Fibroblast of skin of right quadriceps (primary cell): Measurements from ENCODE around the gene REP15.
"Not testable (repeated sequence)": the region's sequence is repeated elsewhere in the genome, so short reads cannot be mapped to it uniquely, and the experiment has no call there.

Experiments used
- DNase-seq: peaks from one replicate; pipeline ENCODE4 v3.0.0-alpha.2; 2013

Gene REP15

DNA sequence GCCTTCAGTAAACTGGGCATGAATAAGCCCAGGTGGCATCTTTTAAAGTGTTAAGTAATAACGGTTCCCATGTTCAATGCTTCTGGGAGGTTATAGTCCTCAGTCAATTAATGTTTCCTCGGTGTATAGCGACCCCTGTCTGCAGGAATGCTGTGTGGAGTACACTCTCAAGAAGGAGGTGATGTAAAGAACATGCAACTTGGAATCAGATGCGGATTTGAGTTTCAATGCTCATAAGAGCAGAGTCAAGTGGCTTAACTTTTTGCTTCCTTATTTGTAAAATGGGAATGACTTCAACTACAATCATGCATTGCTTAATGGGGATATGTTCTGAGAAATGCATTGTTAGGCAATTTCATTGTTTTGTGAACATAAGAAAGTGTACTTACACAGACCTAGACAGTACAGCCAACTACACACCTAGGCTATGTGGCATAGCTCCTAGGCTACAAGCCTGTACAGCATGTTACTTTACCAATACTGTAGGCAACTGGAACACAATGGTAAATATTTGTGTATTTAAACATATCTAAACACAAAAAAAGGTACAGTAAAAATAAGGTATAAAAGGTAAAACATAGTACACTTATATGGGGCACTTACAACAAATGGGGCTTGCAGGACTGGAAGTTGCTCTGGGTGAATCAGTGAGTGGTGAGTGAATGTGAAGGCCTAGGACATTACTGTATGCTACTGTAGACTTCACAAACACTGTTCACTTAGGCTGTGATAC is 7.6 kb downstream of the REP15 start:
- peak; percentile 90 for DNase-seq

DNA sequence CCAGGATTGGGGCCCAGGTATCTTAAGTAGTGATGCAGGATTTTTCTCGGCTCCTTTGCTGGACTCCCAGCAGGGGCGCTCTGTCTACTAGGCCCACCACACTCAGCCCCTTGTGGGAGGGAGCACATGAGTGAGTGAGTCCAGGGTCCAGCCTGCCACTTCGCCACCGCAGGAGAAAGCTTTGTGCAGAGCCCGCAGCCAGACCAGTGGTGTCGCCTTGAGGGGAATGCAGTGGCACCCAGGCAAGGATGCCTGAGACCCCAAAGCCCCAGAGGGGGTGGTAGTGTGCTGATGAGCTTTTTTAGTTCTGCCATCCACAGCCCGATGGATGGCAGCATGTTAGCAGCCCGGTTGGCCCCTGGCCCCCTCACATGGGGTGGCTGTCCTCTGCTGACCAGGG is 9.0 kb downstream of the REP15 start:
- no peak for DNase-seq

DNA sequence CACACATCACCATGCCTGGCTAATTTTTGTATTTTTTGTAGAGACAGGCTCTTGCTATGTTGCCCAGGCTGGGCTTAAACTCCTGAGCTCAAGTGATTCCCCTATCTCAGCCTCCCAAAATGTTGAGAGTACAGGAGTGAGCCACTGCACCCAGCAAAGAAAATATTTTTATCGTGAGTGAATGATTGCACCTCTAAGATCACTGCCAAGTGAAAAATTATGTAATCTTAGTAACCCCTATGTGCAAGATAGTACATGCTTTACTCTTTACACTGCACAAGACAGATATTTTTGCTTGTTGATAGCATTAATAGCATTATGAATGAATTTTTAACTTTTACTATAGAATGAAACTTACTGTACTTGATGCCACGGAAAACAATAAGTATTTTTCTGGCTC is 11.0 kb downstream of the REP15 start:
- DNase-seq = no peak

DNA sequence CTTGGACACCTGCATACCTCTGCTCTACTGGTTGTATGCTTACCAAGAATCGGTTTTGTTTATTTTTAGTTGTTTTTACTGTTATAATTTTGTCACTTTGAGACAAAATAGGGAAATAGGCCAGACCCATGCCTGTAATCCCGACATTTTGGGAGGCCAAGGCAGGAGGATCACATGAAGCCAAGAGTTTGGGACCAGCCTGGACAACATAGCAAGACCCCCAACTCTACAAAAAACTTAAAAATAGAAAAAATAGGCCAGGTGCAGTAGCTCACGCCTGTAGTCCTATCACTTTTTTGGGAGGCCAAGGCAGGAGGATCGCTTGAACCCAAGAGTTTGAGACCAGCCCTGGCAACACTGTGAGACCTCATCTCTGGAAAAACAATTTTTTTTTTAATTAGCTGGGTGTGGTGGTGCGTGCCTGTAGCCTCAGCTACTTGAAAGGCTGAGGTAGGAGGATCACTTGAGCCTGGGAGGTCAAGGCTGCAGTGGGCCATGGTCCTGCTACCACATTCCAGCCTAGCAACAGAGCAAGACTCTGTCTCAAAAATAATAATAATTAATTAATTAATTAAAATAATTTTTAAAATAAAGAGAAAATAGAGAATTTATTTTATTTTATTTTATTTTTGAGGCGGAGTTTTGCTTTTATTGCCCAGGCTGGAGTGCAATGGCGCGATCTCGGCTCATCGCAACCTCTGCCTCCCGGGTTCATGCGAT is 13.1 kb downstream of the REP15 start:
- DNase-seq = no peak

DNA sequence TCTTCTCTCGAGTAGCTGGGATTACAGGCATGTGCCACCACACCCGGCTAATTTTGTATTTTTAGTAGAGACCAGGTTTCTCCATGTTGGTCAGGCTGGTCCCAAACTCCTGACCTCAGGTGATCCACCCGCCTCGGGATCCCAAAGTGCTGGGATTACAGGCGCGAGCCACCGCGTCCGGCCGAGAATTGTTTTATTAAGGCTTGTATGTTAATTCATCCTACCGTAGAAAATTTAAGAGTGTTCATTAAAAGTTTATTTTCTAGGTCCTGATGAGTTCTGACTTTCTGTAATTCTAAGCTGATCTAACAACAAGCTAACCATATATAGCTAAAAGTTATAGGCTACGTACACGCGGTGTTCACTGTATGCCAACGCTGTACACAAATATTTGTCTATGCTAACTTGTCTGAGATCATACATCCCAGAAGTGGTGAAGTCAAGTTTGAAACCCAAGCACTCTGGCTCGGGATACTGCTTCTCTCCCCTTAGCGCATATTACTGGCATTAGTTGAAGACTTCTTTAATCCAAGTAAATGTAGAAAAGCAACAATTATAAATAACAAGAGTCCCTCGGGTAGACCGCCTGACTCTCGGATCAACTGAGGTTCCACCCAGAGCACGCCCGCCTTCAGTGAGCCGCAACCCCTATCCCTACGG is 13.8 kb downstream of the REP15 start:
- DNase-seq = peak; percentile 65

DNA sequence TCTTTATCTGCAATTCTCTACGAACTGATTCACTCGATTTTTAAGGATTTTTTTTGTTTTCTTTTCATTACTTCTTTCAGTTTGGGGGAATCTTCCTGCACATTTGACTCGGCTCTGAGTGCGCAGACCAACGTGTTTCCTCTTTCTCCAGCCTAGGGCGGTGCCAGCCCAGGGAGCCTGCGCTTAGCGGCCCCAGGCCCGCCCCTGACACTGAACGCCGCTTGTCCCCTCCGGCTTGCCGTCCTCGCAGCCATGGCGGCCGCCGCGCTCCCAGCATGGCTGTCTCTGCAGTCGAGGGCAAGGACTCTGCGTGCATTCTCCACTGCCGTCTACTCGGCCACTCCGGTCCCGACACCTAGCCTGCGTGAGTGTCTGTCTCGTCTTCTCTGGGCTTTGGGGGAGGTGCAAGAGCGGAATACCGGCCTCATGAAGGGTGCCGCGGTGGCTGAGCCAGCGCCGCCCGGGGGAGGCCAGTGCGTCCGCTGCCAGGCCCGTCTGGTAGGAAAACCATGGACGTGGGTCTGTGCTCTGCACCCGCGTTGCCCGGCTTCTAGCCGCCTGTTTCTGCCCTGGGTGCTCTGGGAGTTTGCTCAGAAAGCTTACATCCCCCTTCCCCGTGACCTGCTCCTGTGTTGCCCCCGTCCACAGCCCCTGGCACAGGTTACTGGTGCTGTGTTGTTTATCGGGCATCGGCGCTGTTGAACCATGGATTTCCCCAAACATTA is 14.5 kb downstream of the REP15 start, which contains the start of gene MRPS35:
Gene MRPS35 (plus strand): TSS at position 241 of the 725 bp plus-strand sequence. CDS start 12 bp downstream, at position 253.
- DNase-seq = peak; percentile 93

DNA sequence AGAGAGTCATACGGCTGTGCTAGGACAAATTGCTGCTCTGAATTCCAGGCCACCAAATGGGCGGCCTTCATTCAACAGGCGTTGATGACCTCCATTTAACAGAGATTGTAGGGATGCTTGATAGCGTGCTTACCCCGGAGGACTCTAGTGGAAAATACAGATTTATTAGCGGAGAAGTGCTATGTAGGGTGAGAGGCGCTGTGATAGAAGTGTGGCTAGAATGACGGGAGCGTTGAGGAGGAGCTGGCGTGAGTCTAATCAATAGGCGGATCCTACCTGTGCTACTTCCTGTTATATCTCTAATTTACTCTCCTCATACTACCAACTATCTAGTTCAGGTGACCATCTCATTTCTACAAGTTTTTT is 15.1 kb downstream of the REP15 start:
- DNase-seq = peak; percentile 8

DNA sequence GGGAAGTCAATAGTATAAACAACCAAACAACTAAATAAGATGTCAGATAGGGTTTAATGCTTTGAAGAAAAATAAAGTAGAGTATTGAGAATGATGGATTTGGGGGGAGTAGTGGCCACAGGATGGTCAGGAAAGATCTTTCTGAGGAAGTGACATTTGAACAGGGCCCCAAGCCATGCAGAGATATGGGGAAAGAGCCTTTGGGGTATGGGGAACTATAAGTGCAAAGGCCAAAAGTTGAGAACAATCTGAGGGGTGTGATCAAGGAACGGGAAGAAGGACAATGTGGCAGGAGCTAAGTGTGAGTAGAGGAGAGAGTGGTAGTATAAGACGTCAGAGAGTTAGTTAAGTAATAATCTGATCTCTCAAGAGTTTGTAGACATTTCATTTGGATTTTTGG is 15.7 kb downstream of the REP15 start:
- DNase-seq = no peak

DNA sequence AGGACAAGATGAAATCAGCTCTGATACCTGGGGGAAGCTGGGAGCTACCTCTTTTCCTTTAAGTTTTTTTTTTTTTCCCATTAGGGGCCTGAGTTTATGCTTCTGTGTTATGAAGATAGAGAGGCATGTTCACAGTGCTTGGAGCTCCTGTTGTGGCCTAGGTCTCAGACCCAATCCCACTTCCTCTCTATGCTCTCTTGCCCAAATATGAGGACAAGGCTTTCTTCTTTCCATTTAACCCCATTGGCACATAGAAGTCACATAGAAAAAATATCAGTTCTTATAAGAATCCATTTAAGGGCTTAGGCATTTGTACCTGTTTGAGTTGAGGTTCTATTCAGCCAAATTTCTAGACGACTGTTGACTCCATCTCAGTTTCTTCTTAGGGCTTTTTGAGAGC is 27.0 kb downstream of the REP15 start:
- no peak for DNase-seq

DNA sequence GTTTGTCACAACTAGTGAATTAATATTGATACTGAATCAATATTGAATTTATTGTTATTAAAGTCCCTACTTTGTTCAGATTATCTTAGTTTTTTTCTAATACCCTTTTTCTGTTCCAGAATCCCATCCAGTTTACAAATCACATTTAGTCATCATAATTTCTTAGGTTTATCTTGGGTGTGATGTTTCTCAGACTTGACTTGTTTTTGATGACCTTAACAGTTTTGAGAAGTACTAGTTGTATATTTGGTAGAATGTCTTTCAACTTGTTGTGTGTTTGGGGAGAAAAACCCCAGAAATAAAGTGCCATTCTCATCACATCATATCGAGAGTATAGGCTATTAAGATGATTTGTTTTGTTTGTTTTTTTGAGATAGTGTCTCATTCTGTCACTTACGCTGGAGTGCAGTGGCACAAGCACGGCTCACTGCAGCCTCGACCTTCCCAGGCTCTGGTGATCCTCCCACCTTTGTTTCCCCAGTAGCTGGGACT is 33.9 kb downstream of the REP15 start:
- no peak for DNase-seq

DNA sequence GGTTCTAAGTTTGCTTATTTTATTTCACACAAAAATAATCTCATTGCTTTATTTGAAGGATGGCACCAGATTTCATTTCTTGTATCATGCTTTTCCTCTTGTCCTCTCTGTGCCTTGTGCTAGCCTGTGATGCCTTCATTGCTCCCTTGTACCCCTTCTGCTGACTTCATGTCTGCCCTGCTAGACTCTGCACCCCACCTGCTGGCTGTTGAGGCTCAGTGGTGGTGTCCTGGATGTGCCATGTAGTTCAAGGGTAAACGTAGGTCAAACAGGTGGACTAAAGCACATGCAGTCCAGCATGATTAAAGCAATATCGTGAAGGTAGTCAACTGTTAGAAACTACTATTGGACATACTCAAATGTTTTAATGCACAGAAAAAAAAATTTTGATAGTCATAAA is 36.0 kb downstream of the REP15 start:
- no peak for DNase-seq

DNA sequence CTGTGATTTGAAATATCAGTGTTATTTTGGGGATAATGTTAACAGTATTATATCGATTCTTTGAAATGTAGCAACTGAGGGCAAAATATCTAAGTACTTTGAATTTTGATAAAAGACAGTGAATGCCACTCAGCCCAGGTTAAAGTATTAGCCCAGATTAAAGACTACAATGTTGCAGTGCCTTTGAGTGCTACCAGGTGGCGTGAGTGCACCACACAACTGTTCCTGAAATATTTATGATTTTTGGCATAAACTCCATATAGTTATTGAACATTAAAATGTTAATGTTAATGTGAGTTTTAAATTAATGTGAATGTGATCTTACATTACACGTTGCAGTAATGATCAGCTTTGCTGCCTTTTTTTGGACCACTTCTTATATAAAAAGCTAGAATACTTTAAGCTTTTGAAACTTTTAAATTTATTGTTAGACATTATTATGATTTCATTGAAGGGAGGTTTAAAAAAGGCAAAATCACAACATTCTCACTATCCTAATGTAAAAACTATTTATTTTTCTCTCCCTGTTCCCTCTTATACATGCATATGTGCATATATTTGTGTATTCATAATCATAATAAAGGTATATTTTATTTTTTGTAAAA is 36.9 kb downstream of the REP15 start:
- DNase-seq = peak; percentile 28

DNA sequence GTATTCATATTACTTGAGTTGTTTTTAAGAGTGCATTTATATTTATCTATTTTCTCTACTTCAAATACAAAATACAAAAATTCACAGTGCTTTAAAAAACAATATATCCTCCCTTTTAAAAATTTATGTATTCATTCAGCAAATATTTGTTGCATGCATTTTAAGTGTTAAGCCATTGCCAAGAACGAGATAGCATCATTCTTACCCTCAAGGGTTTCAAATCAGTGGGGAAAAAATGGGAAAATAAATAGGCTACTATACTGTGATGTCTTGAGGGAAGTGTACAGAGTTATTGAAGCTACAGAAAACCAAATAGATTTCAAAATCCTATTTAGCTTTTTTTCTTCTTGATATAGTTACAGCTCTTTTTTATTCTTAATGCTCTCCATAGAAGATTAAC is 37.5 kb downstream of the REP15 start:
- no peak for DNase-seq

DNA sequence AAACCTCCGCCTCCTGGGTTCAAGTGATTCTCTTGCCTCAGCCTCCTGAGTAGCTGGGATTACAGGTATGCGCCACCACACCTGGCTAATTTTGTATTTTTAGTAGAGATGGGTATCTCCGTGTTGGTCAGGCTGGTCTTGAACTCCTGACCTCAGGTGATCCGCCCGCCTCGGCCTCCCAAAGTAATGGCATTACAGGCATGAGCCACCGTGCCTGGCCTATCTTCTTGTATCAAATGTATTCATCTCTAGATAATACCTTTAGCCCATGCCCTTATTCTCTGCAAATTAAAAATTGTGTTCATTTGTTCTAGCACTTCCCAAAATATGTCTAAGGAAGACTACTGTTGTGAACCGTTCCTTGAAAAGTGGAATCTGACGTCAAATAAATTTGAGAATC is 38.1 kb downstream of the REP15 start:
- not testable (repeated sequence) for DNase-seq

DNA sequence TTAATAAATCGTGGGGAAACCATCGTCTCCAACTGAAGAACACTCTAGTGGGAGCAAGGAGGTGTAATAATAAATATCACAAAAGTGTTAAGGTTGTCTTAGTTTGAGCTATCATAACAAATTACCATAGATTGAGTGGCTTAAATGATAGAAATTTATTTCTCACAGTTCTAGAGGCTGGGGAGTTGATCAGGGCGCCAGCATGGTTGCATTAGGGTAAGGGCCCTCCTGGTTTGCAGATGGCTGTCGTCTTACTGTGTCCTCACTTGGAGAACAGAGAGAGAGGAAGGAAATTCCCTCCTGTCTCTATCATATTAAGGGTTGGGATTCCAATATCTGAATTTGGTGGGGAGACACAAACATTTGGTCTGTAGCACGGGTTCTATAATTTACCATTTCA is 47.4 kb downstream of the REP15 start:
- no peak for DNase-seq

DNA sequence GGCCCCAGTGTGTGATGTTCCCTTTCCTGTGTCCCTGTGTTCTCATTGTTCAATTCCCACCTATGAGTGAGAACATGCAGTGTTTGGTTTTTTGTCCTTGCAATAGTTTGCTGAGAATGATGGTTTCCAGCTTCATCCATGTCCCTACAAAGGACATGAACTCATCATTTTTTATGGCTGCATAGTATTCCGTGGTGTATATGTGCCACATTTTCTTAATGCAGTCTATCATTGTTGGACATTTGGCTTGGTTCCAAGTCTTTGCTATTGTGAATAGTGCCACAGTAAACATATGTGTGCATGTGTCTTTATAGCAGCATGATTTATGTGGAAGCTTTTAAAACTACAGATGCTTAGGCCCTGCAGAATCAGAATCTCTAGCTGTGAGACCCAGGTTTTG is 49.5 kb downstream of the REP15 start:
- DNase-seq = not testable (repeated sequence)
